K562 (cell line): ENCODE data around the gene C1orf74.

ENCODE experiments used
- AFF4 ChIP-seq: sonication (generic); formaldehyde crosslinking; IDR thresholded peaks from 2 replicates; pipeline ENCODE4 v1.8.0; 2023; ENCODE audit warnings: mild to moderate bottlenecking, missing genetic modification reagents
- ETV5 ChIP-seq: sonication (generic); formaldehyde crosslinking; IDR thresholded peaks from 2 replicates; pipeline ENCODE4 v1.4.0; 2020; ENCODE audit warnings: low read depth, mild to moderate bottlenecking, missing genetic modification reagents
- HINFP ChIP-seq: fragments of 450-650 bp; conservative IDR thresholded peaks from 2 replicates; pipeline ENCODE4 v1.6.1; 2016; ENCODE audit warnings: missing genetic modification characterization, low read depth, mild to moderate bottlenecking, control low read depth, missing compliant biosample characterization
- HMBOX1 ChIP-seq: sonication (generic); IDR thresholded peaks from 2 replicates; pipeline ENCODE4 v1.6.1; 2016
- HNRNPL ChIP-seq: fragments of 200-400 bp; formaldehyde crosslinking; IDR thresholded peaks from 2 replicates; pipeline ENCODE4 v1.6.1; 2017; ENCODE audit warnings: low read depth, mild to moderate bottlenecking, low read length
- PCBP2 ChIP-seq: fragments of 200-400 bp; formaldehyde crosslinking; IDR thresholded peaks from 2 replicates; pipeline ENCODE4 v1.6.1; 2018; ENCODE audit warnings: low read length, low read depth, mild to moderate bottlenecking, moderate library complexity; ENCODE audit not compliant: poor library complexity, severe bottlenecking
- SRSF1 ChIP-seq: fragments of 200-400 bp; formaldehyde crosslinking; IDR thresholded peaks from 2 replicates; pipeline ENCODE4 v1.6.1; 2017; ENCODE audit warnings: mild to moderate bottlenecking, low read depth, low read length, moderate library complexity
- TEAD2 ChIP-seq: fragments of 450-650 bp; IDR thresholded peaks from 2 replicates; pipeline ENCODE4 v1.6.1; 2016; ENCODE audit warnings: missing genetic modification characterization, control low read depth, missing compliant biosample characterization
- XRCC5 ChIP-seq: fragments of 200-400 bp; formaldehyde crosslinking; IDR thresholded peaks from 2 replicates; pipeline ENCODE4 v1.6.1; 2017; ENCODE audit warnings: low read depth, mild to moderate bottlenecking, low read length

- no peak for TF ChIP-seq HMBOX1
- no peak for TF ChIP-seq AFF4 (CRISPR knock-in tag)
- TF ChIP-seq XRCC5, result no peak
- TF ChIP-seq SRSF1, result no peak
- no peak for TF ChIP-seq ETV5 (CRISPR knock-in tag)
- no peak for TF ChIP-seq PCBP2
- TF ChIP-seq TEAD2, result no peak
- TF ChIP-seq HINFP (tag), result no peak
- no peak for TF ChIP-seq HNRNPL
These were observed 29.5 kb upstream of the C1orf74 start for GRCh38 chr1:209813902-209814301.
